Measurements from ENCODE around the gene MON1A.
"Not testable (repeated sequence)": the region's sequence is repeated elsewhere in the genome, so short reads cannot be mapped to it uniquely, and the experiment has no call there.

MON1A gene

GRCh38 chr3:49930168-49930690, 618 bp upstream of the MON1A start:
- ChIA-PET CTCF (interaction anchor here (1.0 kb wide), 2 partner anchors 10 to 63 kb away, joined by 3 read pairs; partner anchors contain the start of gene RBM6), POLR2A (interaction anchor here (0.8 to 3.4 kb wide), 24 partner anchors 9 to 362 kb away, joined by 3 to 72 read pairs (median 4); partner anchors contain the start of genes CAMKV, IFRD2, IP6K1 and MST1R)
- TF ChIP-seq, protein P1, sequence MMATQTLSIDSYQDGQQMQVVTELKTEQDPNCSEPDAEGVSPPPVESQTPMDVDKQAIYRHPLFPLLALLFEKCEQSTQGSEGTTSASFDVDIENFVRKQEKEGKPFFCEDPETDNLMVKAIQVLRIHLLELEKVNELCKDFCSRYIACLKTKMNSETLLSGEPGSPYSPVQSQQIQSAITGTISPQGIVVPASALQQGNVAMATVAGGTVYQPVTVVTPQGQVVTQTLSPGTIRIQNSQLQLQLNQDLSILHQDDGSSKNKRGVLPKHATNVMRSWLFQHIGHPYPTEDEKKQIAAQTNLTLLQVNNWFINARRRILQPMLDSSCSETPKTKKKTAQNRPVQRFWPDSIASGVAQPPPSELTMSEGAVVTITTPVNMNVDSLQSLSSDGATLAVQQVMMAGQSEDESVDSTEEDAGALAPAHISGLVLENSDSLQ (IDR thresholded peaks at IDR 0.05) = no peak
- TF ChIP-seq NFRKB (IDR thresholded peaks at IDR 0.05) (no peak), ZNF384 (IDR thresholded peaks at IDR 0.05) (peak; percentile 90), FOXM1 (IDR thresholded peaks at IDR 0.05; ENCODE audit: borderline replicate concordance) (no peak)
- no peak for DNase-seq (ENCODE audit: extremely low spot score)

DNA sequence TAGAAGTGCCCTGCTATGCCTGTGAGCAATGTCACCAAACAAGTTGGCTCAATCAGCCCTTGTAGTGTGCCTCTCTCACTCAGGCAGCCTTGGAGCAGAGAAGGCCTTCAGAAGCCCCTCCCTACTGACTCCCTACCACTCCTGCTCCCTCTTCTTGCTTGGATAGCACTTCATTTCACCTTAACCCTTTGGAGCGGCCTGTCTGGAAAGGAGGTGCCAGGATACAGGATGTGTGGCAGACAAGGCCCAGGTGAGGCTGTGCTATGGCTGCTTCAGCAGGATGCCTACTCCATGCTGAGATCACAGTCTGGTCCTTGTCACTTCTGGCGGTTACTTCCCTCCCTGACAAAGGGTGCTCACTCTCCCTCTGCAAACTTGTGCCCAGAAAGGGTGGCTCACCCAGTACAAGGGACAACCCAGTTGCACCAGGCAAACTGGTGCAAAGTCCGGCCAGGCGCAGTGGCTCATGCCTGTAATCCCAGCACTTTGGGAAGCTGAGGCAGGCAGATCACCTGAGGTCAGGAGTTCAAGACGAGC, 1.1 kb downstream of the MON1A start:
- POLR2A ChIA-PET = interaction anchor here (0.7 to 3.4 kb wide), 11 partner anchors 8 to 339 kb away, joined by 3 to 72 read pairs (median 4); partner anchors contain the start of genes INKA1 and RBM6
- no peak for DNase-seq (ENCODE audit: extremely low spot score)
- CTCF ChIA-PET = no interaction called here
- no peak for TF ChIP-seq ELF4 (IDR thresholded peaks at IDR 0.05)
- no peak for TF ChIP-seq TARDBP (IDR thresholded peaks at IDR 0.05)
- TF ChIP-seq ARNT (IDR thresholded peaks at IDR 0.05) = no peak
- TF ChIP-seq SUZ12 (IDR thresholded peaks at IDR 0.05) = no peak
- no peak for TF ChIP-seq ZNF384 (IDR thresholded peaks at IDR 0.05)
- TF ChIP-seq HDGF (IDR thresholded peaks at IDR 0.05; ENCODE audit: borderline replicate concordance) = no peak
- TF ChIP-seq L3MBTL2 (conservative IDR thresholded peaks at IDR 0.05) = no peak
- TF ChIP-seq FOXA1 (IDR thresholded peaks at IDR 0.05) = no peak
- no peak for TF ChIP-seq LEF1 (IDR thresholded peaks at IDR 0.05; ENCODE audit: borderline replicate concordance)
- TF ChIP-seq FOXK2 (IDR thresholded peaks at IDR 0.05) = no peak
- no peak for TF ChIP-seq SP1 (IDR thresholded peaks at IDR 0.05)

GRCh38 chr3:49927798-49928197, 1.8 kb downstream of the MON1A start:
- no peak for DNase-seq (ENCODE audit: extremely low spot score)
- ChIA-PET POLR2A (interaction anchor here (0.9 to 1.8 kb wide), 3 partner anchors 12 to 72 kb away, joined by 3 to 7 read pairs (median 4); partner anchors contain the start of gene RBM6), CTCF (no interaction called here)
- no peak for TF ChIP-seq LEF1 (IDR thresholded peaks at IDR 0.05; ENCODE audit: borderline replicate concordance)
- no peak for TF ChIP-seq NFRKB (IDR thresholded peaks at IDR 0.05)

- CTCF ChIA-PET = no interaction called here
- POLR2A ChIA-PET = interaction anchor here (1.8 kb wide), 1 partner anchor 14 kb away, joined by 7 read pairs; the partner anchor contains the start of gene RBM6
- DNase-seq (ENCODE audit: extremely low spot score) = no peak
- TF ChIP-seq, protein P1 (IDR thresholded peaks at IDR 0.05) = no peak
- no peak for TF ChIP-seq ARNT (IDR thresholded peaks at IDR 0.05)
- no peak for TF ChIP-seq FOXM1 (IDR thresholded peaks at IDR 0.05; ENCODE audit: borderline replicate concordance)
- no peak for TF ChIP-seq TARDBP (IDR thresholded peaks at IDR 0.05)
- no peak for TF ChIP-seq BHLHE40 (IDR thresholded peaks at IDR 0.05; ENCODE audit: borderline replicate concordance)
- no peak for TF ChIP-seq FOXK2 (IDR thresholded peaks at IDR 0.05)
- no peak for TF ChIP-seq SP1 (IDR thresholded peaks at IDR 0.05)
- TF ChIP-seq L3MBTL2 (conservative IDR thresholded peaks at IDR 0.05) = no peak
- TF ChIP-seq ELF4 (IDR thresholded peaks at IDR 0.05) = no peak
- no peak for TF ChIP-seq CTBP1 (IDR thresholded peaks at IDR 0.05; ENCODE audit: borderline replicate concordance)
- no peak for TF ChIP-seq ZNF384 (IDR thresholded peaks at IDR 0.05)
These were observed 3.4 kb downstream of the MON1A start for GRCh38 chr3:49926117-49926728.

DNA sequence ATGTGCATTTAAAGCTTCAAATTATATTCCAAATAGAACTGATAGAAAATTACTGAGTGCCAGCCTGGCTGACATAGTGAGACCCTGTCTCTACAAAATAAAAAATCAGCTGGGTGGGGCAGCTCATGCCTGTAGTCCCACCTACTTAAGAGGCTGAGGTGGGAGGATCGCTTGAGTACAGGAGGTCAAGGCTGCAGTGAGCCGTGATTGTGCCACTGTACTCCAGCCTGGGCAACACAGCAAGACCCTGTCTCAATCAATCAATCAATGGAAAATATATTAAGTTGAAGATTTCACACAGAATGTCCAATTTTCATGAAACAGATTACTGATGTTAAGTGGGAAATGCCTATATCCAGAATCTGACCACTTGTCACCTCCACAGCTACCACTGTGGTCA, 4.1 kb downstream of the MON1A start:
- TF ChIP-seq L3MBTL2 (conservative IDR thresholded peaks at IDR 0.05) (no peak), FOXM1 (IDR thresholded peaks at IDR 0.05; ENCODE audit: borderline replicate concordance) (no peak), LEF1 (IDR thresholded peaks at IDR 0.05; ENCODE audit: borderline replicate concordance) (no peak), HDGF (IDR thresholded peaks at IDR 0.05; ENCODE audit: borderline replicate concordance) (no peak)
- no peak for DNase-seq (ENCODE audit: extremely low spot score)
- POLR2A ChIA-PET = interaction anchor here (1.2 to 1.7 kb wide), 2 partner anchors 13 to 15 kb away, joined by 7 to 13 read pairs; partner anchors contain the start of gene RBM6
- CTCF ChIA-PET = interaction anchor here (0.6 kb wide), 1 partner anchor 425 kb away, joined by 3 read pairs; no protein-coding TSS in a partner anchor

- DNase-seq (ENCODE audit: extremely low spot score) = no peak
- ChIA-PET CTCF (interaction anchor here (0.7 kb wide), 1 partner anchor 17 kb away, joined by 3 read pairs; no protein-coding TSS in a partner anchor), POLR2A (interaction anchor here (1.2 to 1.7 kb wide), 2 partner anchors 12 to 15 kb away, joined by 7 to 13 read pairs; partner anchors contain the start of gene RBM6)
- TF ChIP-seq FOXK2 (IDR thresholded peaks at IDR 0.05) (no peak), HDGF (IDR thresholded peaks at IDR 0.05; ENCODE audit: borderline replicate concordance) (no peak), FOXM1 (IDR thresholded peaks at IDR 0.05; ENCODE audit: borderline replicate concordance) (no peak), NFRKB (IDR thresholded peaks at IDR 0.05) (no peak), FOXA1 (IDR thresholded peaks at IDR 0.05) (no peak), SP1 (IDR thresholded peaks at IDR 0.05) (no peak), ELF4 (IDR thresholded peaks at IDR 0.05) (no peak), SUZ12 (IDR thresholded peaks at IDR 0.05) (no peak), ARNT (IDR thresholded peaks at IDR 0.05) (no peak), LEF1 (IDR thresholded peaks at IDR 0.05; ENCODE audit: borderline replicate concordance) (no peak), ZNF384 (IDR thresholded peaks at IDR 0.05) (no peak), CTBP1 (IDR thresholded peaks at IDR 0.05; ENCODE audit: borderline replicate concordance) (no peak), BHLHE40 (IDR thresholded peaks at IDR 0.05; ENCODE audit: borderline replicate concordance) (no peak)
- TF ChIP-seq, protein P1 (IDR thresholded peaks at IDR 0.05) = no peak
These were observed 4.9 kb downstream of the MON1A start for GRCh38 chr3:49924683-49925082.

DNA sequence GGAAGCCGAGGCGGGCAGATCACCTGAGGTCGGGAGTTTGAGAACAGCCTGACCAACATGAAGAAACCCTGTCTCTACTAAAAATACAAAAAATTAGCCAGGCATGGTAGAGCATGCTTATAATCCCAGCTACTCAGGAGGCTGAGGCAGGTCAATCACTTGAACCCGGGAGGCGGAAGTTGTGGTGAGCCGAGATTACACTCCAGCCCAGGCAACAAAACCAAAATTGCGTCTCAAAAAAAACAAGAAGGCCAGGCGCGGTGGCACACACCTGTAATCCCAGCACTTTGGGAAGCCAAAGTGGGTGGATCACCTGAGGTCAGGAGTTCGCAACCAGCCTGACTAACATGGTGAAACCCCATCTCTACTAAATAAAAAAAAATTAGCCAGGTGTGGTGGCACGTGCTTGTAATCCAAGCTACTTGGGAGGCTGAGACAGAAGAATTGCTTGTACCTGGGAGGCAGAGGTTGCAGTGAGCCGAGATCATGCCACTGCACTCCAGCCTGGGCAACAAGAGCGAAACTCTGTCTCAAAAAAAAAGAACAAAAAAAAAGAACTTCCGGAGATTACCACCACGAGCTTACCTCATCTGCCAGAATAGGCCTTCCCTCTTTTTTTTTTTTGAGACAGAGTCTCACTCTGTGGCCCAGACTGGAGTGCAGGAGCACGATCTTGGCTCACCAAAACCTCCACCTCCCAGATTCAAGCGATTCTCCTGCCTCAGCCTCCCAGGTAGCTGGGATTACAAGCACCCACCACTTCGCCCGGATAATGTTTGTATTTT, 11.6 kb downstream of the MON1A start:
- POLR2A ChIA-PET = interaction anchor here (1.0 kb wide), 1 partner anchor 12 kb away, joined by 4 read pairs; the partner anchor contains the start of gene MON1A
- CTCF ChIA-PET; DNase-seq (ENCODE audit: extremely low spot score): not testable (repeated sequence)

Measured in HEK293T (cell line).